Smooth muscle cell of the coronary artery (primary cell): ENCODE results near the gene FAM20C. TPM values are rescaled to one million over a fixed set of nuclear protein-coding genes. Genes with fewer than 3 reads are reported as not detected.

Experiments used
- total RNA-seq: library from RNA; depleted of rRNA; stranded (reverse); fragments of >200 nt; gene quantifications from 2 replicates; pipeline ENCODE4 v1.2.3, GENCODE V29; 2014; ENCODE audit warnings: low replicate concordance

Gene FAM20C
- 23.0 and 58.4 TPM in 2 replicates for total RNA-seq

DNA sequence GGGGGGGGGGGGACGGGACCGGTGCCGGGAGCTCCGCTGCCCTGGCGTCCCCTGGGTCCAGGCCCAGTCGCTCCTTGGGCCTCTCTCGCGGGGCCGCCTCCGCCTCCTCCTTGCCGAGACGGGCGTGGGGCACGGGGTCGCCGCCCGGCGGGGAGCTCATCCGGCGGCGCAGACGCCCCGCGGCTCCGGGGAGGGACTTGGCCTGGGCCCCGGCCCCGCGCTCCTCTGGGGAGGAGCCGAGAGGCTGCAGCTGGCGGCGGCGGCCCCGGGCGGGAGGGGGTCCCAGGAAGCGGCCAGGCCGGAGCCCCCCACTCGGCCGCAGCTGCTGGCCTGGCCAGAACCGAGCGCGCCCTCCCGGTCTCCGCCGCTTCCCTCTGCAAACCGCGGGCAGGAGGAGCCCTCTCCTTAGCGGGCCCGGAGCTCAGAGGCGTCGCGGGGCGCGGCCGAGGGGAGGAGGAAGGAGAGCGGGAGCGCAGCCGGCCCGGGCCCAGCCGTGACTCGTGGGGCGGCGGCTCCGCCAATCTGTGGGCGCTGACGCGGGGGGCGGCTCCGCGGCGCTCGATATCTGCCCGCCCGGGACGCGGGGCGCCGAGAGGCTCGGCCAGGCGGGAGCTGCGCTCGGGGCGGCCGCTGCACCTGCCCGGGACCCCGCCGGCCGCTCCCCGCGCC is at the start of gene FAM20C:
Gene FAM20C, plus strand, starts transcription at position 591 of the 669 bp plus-strand sequence. CDS start 629 bp downstream, outside the sequence.

GRCh38 chr7:289756-290553 is 97.6 kb downstream of the FAM20C start, which contains the start of gene FOXL3:
TSS of gene FOXL3 (plus strand) at chr7:290170. CDS start at chr7:290170, 0 bp downstream.

Other genes starting within 250 kb of the FAM20C start
- gene FOXL3, start 97.6 kb downstream of the FAM20C start, total RNA-seq: not detected in 2 replicates